ENCODE measurements around the gene CD36.

- TF ChIP-seq ARNTL (CRISPR knock-in tag; IDR thresholded peaks at IDR 0.05; ENCODE audit: borderline replicate concordance, low read depth) (no peak), PATZ1 (CRISPR knock-in tag; IDR thresholded peaks at IDR 0.05; ENCODE audit: borderline replicate concordance) (no peak), BACH2 (CRISPR knock-in tag; IDR thresholded peaks at IDR 0.05; ENCODE audit: borderline replicate concordance) (no peak), ZFP3 (CRISPR knock-in tag; IDR thresholded peaks at IDR 0.05) (no peak), ISL1 (CRISPR knock-in tag; IDR thresholded peaks at IDR 0.05) (no peak), ZNF8 (CRISPR knock-in tag; IDR thresholded peaks at IDR 0.05) (no peak), TOX (CRISPR knock-in tag; IDR thresholded peaks at IDR 0.05; ENCODE audit: borderline replicate concordance) (no peak), CREB5 (CRISPR knock-in tag; IDR thresholded peaks at IDR 0.05; ENCODE audit: low read depth) (no peak), SNAI2 (CRISPR knock-in tag; IDR thresholded peaks at IDR 0.05) (no peak), OSR1 (CRISPR knock-in tag; IDR thresholded peaks at IDR 0.05) (no peak), POU6F1 (CRISPR knock-in tag; IDR thresholded peaks at IDR 0.05; ENCODE audit: borderline replicate concordance, low read depth) (no peak), TSHZ2 (CRISPR knock-in tag; IDR thresholded peaks at IDR 0.05) (no peak), ZNF70 (CRISPR knock-in tag; IDR thresholded peaks at IDR 0.05) (no peak), ZFP30 (CRISPR knock-in tag; IDR thresholded peaks at IDR 0.05) (no peak)
These were observed 16.5 kb downstream of the CD36 start for GRCh38 chr7:80654887-80655340.

All from SK-N-SH treated with all-trans-retinoic acid at 6 μM for 48 hours (cell line).